Trophoblast cell (in vitro differentiated cells and primary cell): ENCODE results near the gene HDAC8.
"Not testable (repeated sequence)": the region's sequence is repeated elsewhere in the genome, so short reads cannot be mapped to it uniquely, and the experiment has no call there.

Source experiments
- DNase-seq, 2 donors: peaks; one replicate each; pipeline ENCODE4 v3.0.0-alpha.2; 2016
- H2AFZ ChIP-seq: 2 replicates; pipeline ENCODE4 v1.6.1; 2013; ENCODE audit warnings: low read length, moderate library complexity, mild to moderate bottlenecking; ENCODE audit not compliant: insufficient read depth, poor library complexity
- H2AK5ac ChIP-seq: 2 replicates; pipeline ENCODE4 v1.6.1; 2013; ENCODE audit warnings: mild to moderate bottlenecking, low read length
- H2BK120ac ChIP-seq: 2 replicates; pipeline ENCODE4 v1.6.1; 2013; ENCODE audit warnings: low read length, mild to moderate bottlenecking, moderate library complexity; ENCODE audit not compliant: insufficient read depth, poor library complexity
- H2BK12ac ChIP-seq: 2 replicates; pipeline ENCODE4 v1.6.1; 2013; ENCODE audit warnings: mild to moderate bottlenecking, low read length, moderate library complexity
- H2BK5ac ChIP-seq: 2 replicates; pipeline ENCODE4 v1.6.1; 2013; ENCODE audit warnings: low read length, low read depth, moderate library complexity, mild to moderate bottlenecking; ENCODE audit not compliant: poor library complexity
- H3K14ac ChIP-seq: 2 replicates; pipeline ENCODE4 v1.6.1; 2013; ENCODE audit warnings: mild to moderate bottlenecking, low read length
- H3K18ac ChIP-seq: 2 replicates; pipeline ENCODE4 v1.6.1; 2013; ENCODE audit warnings: mild to moderate bottlenecking, low read length
- H3K23ac ChIP-seq: 2 replicates; pipeline ENCODE4 v1.6.1; 2013; ENCODE audit warnings: low read length
- H3K27ac ChIP-seq: 2 replicates; pipeline ENCODE4 v1.5.1; 2013; ENCODE audit warnings: low read depth, mild to moderate bottlenecking, inconsistent platforms, low read length, moderate library complexity
- H3K27me3 ChIP-seq: 2 replicates; pipeline ENCODE4 v1.6.1; 2013; ENCODE audit warnings: inconsistent platforms, mild to moderate bottlenecking, low read length, moderate library complexity; ENCODE audit not compliant: insufficient read depth
- H3K36me3 ChIP-seq, 2 experiments: 1 replicate in 1 of 2; 2 replicates in 1 of 2; pipeline ENCODE4 v1.6.1; 2013; ENCODE audit warnings: low read length in 2 of 2, mild to moderate bottlenecking in 2 of 2, moderate library complexity in 1 of 2; ENCODE audit not compliant: insufficient read depth in 2 of 2, control insufficient read depth in 1 of 2
- H3K4ac ChIP-seq: 2 replicates; pipeline ENCODE4 v1.6.1; 2013; ENCODE audit warnings: low read depth, mild to moderate bottlenecking, low read length, moderate library complexity
- H3K4me1 ChIP-seq, 2 experiments: 1 replicate in 1 of 2; 2 replicates in 1 of 2; pipeline ENCODE4 v1.6.1; 2013; ENCODE audit warnings: low read length in 2 of 2, mild to moderate bottlenecking in 2 of 2, moderate library complexity in 1 of 2; ENCODE audit not compliant: insufficient read depth in 2 of 2, control insufficient read depth in 1 of 2
- H3K4me2 ChIP-seq: 2 replicates; pipeline ENCODE4 v1.6.1; 2013; ENCODE audit warnings: inconsistent platforms, mild to moderate bottlenecking, low read length, moderate library complexity
- H3K4me3 ChIP-seq: 2 replicates; pipeline ENCODE4 v1.5.1; 2013; ENCODE audit warnings: mild to moderate bottlenecking, low read depth, low read length, inconsistent platforms
- H3K79me1 ChIP-seq: one replicate; pipeline ENCODE4 v1.6.1; 2013; ENCODE audit warnings: low read length
- H3K79me2 ChIP-seq: 2 replicates; pipeline ENCODE4 v1.6.1; 2013; ENCODE audit warnings: low read length, mild to moderate bottlenecking; ENCODE audit not compliant: control insufficient read depth, insufficient read depth, poor library complexity
- H3K9ac ChIP-seq: 2 replicates; pipeline ENCODE4 v1.6.1; 2013; ENCODE audit warnings: mild to moderate bottlenecking, low read length
- H3K9me3 ChIP-seq: 2 replicates; pipeline ENCODE4 v1.6.1; 2013; ENCODE audit warnings: low read depth, mild to moderate bottlenecking, control low read depth, inconsistent platforms, low read length; ENCODE audit not compliant: insufficient read depth
- H4K12ac ChIP-seq: 2 replicates; pipeline ENCODE4 v1.6.1; 2013; ENCODE audit warnings: low read depth, mild to moderate bottlenecking, low read length, moderate library complexity
- H4K8ac ChIP-seq: 2 replicates; pipeline ENCODE4 v1.6.1; 2013; ENCODE audit warnings: low read depth, mild to moderate bottlenecking, low read length, moderate library complexity
- H4K91ac ChIP-seq: one replicate; pipeline ENCODE4 v1.6.1; 2013; ENCODE audit warnings: low read depth, mild to moderate bottlenecking, low read length, moderate library complexity
- whole genome bisulfite sequencing: extraction: QIAGEN DNeasy Blood & Tissue Kit; methylation state at CpG from one replicate; pipeline ENCODE4 v1.1.7; 2013; ENCODE audit warnings: missing lambda C conversion rate; ENCODE audit not compliant: insufficient read length, insufficient coverage; ENCODE audit errors: extremely low coverage; 5-methylcytosine and 5-hydroxymethylcytosine counted together

Gene HDAC8

GRCh38 chrX:72340041-72340440 lies 232.6 kb downstream of the HDAC8 start:
- Histone ChIP-seq H3K79me2 (no peaks in the 10 kb centered on the region), H3K27me3 (no peaks in the 10 kb centered on the region), H3K4me1 (no peaks in the 10 kb centered on the region), H3K9me3 (no peaks in the 10 kb centered on the region), H2AFZ (no peak overlapping the region), H3K9ac (no peak overlapping the region), H4K12ac (no peak overlapping the region), H3K36me3 (no peaks in the 10 kb centered on the region), H3K4ac (no peak overlapping the region), H3K4me2 (no peak overlapping the region), H3K79me1 (no peaks in the 10 kb centered on the region), H2AK5ac (no peak overlapping the region), H2BK12ac (no peak overlapping the region), H4K8ac (no peak overlapping the region), H2BK5ac (no peak overlapping the region), H3K4me3 (no peak overlapping the region), H3K27ac (no peak overlapping the region), H3K14ac (no peak overlapping the region), H2BK120ac (no peak overlapping the region), H3K23ac (no peak overlapping the region), H4K91ac (no peak overlapping the region), H3K18ac (no peak overlapping the region)
- no CpG with 5 or more reads among the region's 7 CpGs for WGBS
- no peak for DNase-seq

- H3K36me3 ChIP-seq = no peaks in the 10 kb centered on the region
- no peak overlapping the region for H2BK120ac ChIP-seq
These were observed 242.5 kb downstream of the HDAC8 start for GRCh38 chrX:72330131-72330530.

GRCh38 chrX:72326605-72327300 lies 245.9 kb downstream of the HDAC8 start:
- Histone ChIP-seq H3K9ac (no peak overlapping the region), H3K27me3 (no peaks in the 10 kb centered on the region), H3K4me1 (peaks cover 0 to 3% of the 10 kb centered on the region in 2 experiments), H2BK12ac (no peak overlapping the region), H3K36me3 (no peaks in the 10 kb centered on the region), H2BK5ac (no peak overlapping the region), H4K8ac (no peak overlapping the region), H3K14ac (no peak overlapping the region), H2BK120ac (no peak overlapping the region), H3K79me2 (no peaks in the 10 kb centered on the region), H2AFZ (no peak overlapping the region), H4K91ac (no peak overlapping the region), H3K27ac (no peak overlapping the region), H4K12ac (no peak overlapping the region), H2AK5ac (no peak overlapping the region), H3K23ac (no peak overlapping the region), H3K9me3 (no peaks in the 10 kb centered on the region), H3K79me1 (no peaks in the 10 kb centered on the region), H3K4me3 (no peak overlapping the region), H3K18ac (no peak overlapping the region), H3K4ac (no peak overlapping the region), H3K4me2 (no peak overlapping the region)
- DNase-seq = no peak
- no CpG with 5 or more reads among the region's 8 CpGs for WGBS

More at GRCh38 chrX:72330131-72330530, 242.5 kb downstream of the HDAC8 start:
- H3K4ac ChIP-seq = no peak overlapping the region
- H3K4me3 ChIP-seq = no peak overlapping the region
- no peak overlapping the region for H3K4me2 ChIP-seq
- no peak overlapping the region for H2AK5ac ChIP-seq
- no peak overlapping the region for H2AFZ ChIP-seq
- H3K14ac ChIP-seq = no peak overlapping the region
- no peaks in the 10 kb centered on the region for H3K79me2 ChIP-seq
- no peaks in the 10 kb centered on the region for H3K27me3 ChIP-seq
- H3K18ac ChIP-seq = no peak overlapping the region
- H3K9ac ChIP-seq = no peak overlapping the region
- H3K9me3 ChIP-seq = no peaks in the 10 kb centered on the region
- H3K27ac ChIP-seq = no peak overlapping the region
- H4K12ac ChIP-seq = no peak overlapping the region
- H4K91ac ChIP-seq = no peak overlapping the region
- WGBS = no CpG with 5 or more reads among the region's 3 CpGs
- DNase-seq = no peak
- H3K79me1 ChIP-seq = no peaks in the 10 kb centered on the region
- peaks cover 0 to 3% of the 10 kb centered on the region in 2 experiments for H3K4me1 ChIP-seq
- H2BK12ac ChIP-seq = no peak overlapping the region
- no peak overlapping the region for H2BK5ac ChIP-seq
- no peak overlapping the region for H3K23ac ChIP-seq
- H4K8ac ChIP-seq = no peak overlapping the region

GRCh38 chrX:72319651-72320050 lies 253.0 kb downstream of the HDAC8 start:
- WGBS = no CpG with 5 or more reads among the region's 8 CpGs
- not testable (repeated sequence) for H2AK5ac ChIP-seq, DNase-seq, H3K36me3 ChIP-seq, H4K91ac ChIP-seq, H4K8ac ChIP-seq, H2BK12ac ChIP-seq, H3K9ac ChIP-seq, H3K79me2 ChIP-seq, H3K79me1 ChIP-seq, H3K14ac ChIP-seq, H4K12ac ChIP-seq, H3K27ac ChIP-seq, H3K18ac ChIP-seq, H3K4ac ChIP-seq, H3K27me3 ChIP-seq, H2AFZ ChIP-seq, H3K23ac ChIP-seq, H3K4me2 ChIP-seq, H3K4me1 ChIP-seq, H3K9me3 ChIP-seq, H2BK120ac ChIP-seq, H3K4me3 ChIP-seq, H2BK5ac ChIP-seq
